Retinal pigment epithelial cell (primary cell): ENCODE data around the gene H6PD.

ENCODE experiments used
- DNase-seq: peaks from one replicate; pipeline ENCODE4 v3.0.0-alpha.2; 2010; ENCODE audit warnings: low read depth
- H3K4me3 ChIP-seq: 2 replicates; pipeline ENCODE4 v1.5.1; 2011; ENCODE audit warnings: mild to moderate bottlenecking, low read length, control low read depth, moderate library complexity
- CTCF ChIP-seq: conservative IDR thresholded peaks from 2 replicates; pipeline ENCODE4 v1.5.1; 2011; ENCODE audit warnings: low read depth, low read length, control low read depth, inconsistent platforms

H6PD gene

GRCh38 chr1:9269721-9270120, 35.1 kb downstream of the H6PD start:
- DNase-seq, result no peak
- TF ChIP-seq CTCF, result no peak
- no peak overlapping the region for H3K4me3 ChIP-seq

- no peak for DNase-seq
- no peak overlapping the region for H3K4me3 ChIP-seq
- TF ChIP-seq CTCF, result no peak
Observed at GRCh38 chr1:9270290-9270883, 35.8 kb downstream of the H6PD start.

- H3K4me3 ChIP-seq, result no peak overlapping the region
- no peak for DNase-seq
- no peak for TF ChIP-seq CTCF
Observed at GRCh38 chr1:9271283-9271682, 36.7 kb downstream of the H6PD start.

- no peak overlapping the region for H3K4me3 ChIP-seq
- no peak for TF ChIP-seq CTCF
- no peak for DNase-seq
Observed at GRCh38 chr1:9271861-9272595, 37.5 kb downstream of the H6PD start.

- no peak overlapping the region for H3K4me3 ChIP-seq
- DNase-seq, result no peak
- TF ChIP-seq CTCF, result peak; percentile 15
Observed at GRCh38 chr1:9273177-9273576, 38.6 kb downstream of the H6PD start.

GRCh38 chr1:9275161-9275560, 40.6 kb downstream of the H6PD start:
- no peak for TF ChIP-seq CTCF
- no peak overlapping the region for H3K4me3 ChIP-seq
- no peak for DNase-seq

GRCh38 chr1:9275567-9276034, 41.0 kb downstream of the H6PD start:
- peak; percentile 64 for DNase-seq
- peak; percentile 3 for TF ChIP-seq CTCF
- H3K4me3 ChIP-seq, result no peak overlapping the region
